Measurements from ENCODE around the gene NEGR1.
"Not testable (repeated sequence)": the region's sequence is repeated elsewhere in the genome, so short reads cannot be mapped to it uniquely, and the experiment has no call there.

The NEGR1 gene

DNA sequence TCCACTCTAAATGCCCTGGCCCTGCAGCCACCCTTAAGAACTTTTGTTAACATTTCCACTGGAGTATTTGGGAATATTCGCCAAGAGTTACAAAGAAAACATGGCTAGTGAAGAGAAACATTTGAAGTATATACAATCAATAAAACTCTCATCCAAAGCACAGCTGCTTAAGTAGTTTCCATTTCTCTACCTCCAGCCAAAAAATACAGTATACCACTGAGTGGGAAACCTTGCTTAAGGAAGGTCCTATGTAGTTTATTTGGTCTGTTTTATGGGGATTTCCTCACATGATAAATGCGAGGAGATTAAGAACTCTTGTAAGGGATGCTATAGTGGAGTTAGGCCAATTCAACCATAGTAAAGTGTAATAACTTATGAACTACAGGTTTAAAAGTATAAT is 382.5 kb downstream of the NEGR1 start:
- no peak for ATAC-seq (ENCODE audit: low read depth)
- Mint-ChIP-seq H3K4me1 (no peaks in the 10 kb centered on the region), H3K27ac (no peak overlapping the region), H3K27me3 (no peaks in the 10 kb centered on the region), H3K9me3 (peaks cover 2% of the 10 kb centered on the region), H3K4me3 (no peak overlapping the region), H3K36me3 (no peaks in the 10 kb centered on the region)
- DNase-seq (ENCODE audit: low spot score in 2 of 2) = no peak

- not testable (repeated sequence) for H3K4me3 Mint-ChIP-seq; ATAC-seq (ENCODE audit: low read depth); H3K27me3 Mint-ChIP-seq; H3K36me3 Mint-ChIP-seq; H3K9me3 Mint-ChIP-seq; H3K27ac Mint-ChIP-seq; H3K4me1 Mint-ChIP-seq; DNase-seq (ENCODE audit: low spot score in 2 of 2)
Measured at GRCh38 chr1:71888166-71888565, 394.2 kb downstream of the NEGR1 start.

GRCh38 chr1:71885171-71885570 is 397.2 kb downstream of the NEGR1 start:
- H3K27ac Mint-ChIP-seq = no peak overlapping the region
- H3K4me3 Mint-ChIP-seq = no peak overlapping the region
- H3K27me3 Mint-ChIP-seq = no peaks in the 10 kb centered on the region
- H3K36me3 Mint-ChIP-seq = no peaks in the 10 kb centered on the region
- ATAC-seq (ENCODE audit: low read depth) (no peak), DNase-seq (ENCODE audit: low spot score in 2 of 2) (no peak)
- H3K9me3 Mint-ChIP-seq = peaks cover 1% of the 10 kb centered on the region
- H3K4me1 Mint-ChIP-seq = no peaks in the 10 kb centered on the region

DNA sequence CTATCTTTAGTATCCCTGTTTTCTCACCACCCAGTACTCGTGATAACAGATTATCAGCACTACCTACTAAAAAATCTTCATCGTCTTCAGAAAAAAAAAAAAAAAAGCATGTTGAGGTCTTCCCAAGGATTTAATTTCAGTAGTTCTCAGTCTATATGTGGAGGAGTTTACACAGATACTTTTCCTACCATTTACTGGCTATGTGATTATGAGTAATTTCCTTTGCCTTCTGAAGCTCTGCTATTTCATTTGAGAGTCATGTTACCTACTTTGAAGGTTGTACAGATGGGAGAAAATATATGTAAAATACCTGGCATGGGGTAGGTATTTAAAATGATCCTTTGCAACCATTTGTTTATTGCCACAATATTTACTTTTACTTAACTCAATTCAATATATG is 399.7 kb downstream of the NEGR1 start:
- DNase-seq (ENCODE audit: low spot score in 2 of 2) = no peak
- no peaks in the 10 kb centered on the region for H3K4me1 Mint-ChIP-seq
- no peak for ATAC-seq (ENCODE audit: low read depth)
- no peaks in the 10 kb centered on the region for H3K36me3 Mint-ChIP-seq
- H3K9me3 Mint-ChIP-seq = peaks cover 1% of the 10 kb centered on the region
- no peak overlapping the region for H3K4me3 Mint-ChIP-seq
- H3K27ac Mint-ChIP-seq = no peak overlapping the region
- H3K27me3 Mint-ChIP-seq = no peaks in the 10 kb centered on the region

- no peaks in the 10 kb centered on the region for H3K36me3 Mint-ChIP-seq
- H3K4me3 Mint-ChIP-seq = no peak overlapping the region
- ATAC-seq (ENCODE audit: low read depth) = no peak
- no peak for DNase-seq (ENCODE audit: low spot score in 2 of 2)
- H3K27me3 Mint-ChIP-seq = no peaks in the 10 kb centered on the region
- no peak overlapping the region for H3K27ac Mint-ChIP-seq
- peaks cover 1% of the 10 kb centered on the region for H3K9me3 Mint-ChIP-seq
- no peaks in the 10 kb centered on the region for H3K4me1 Mint-ChIP-seq
Measured at GRCh38 chr1:71882226-71882625, 400.1 kb downstream of the NEGR1 start.

GRCh38 chr1:71881611-71882010 is 400.7 kb downstream of the NEGR1 start:
- ATAC-seq (ENCODE audit: low read depth) (no peak), DNase-seq (ENCODE audit: low spot score in 2 of 2) (no peak)
- Mint-ChIP-seq H3K9me3 (peaks cover 1% of the 10 kb centered on the region), H3K4me3 (no peak overlapping the region), H3K27ac (no peak overlapping the region), H3K36me3 (no peaks in the 10 kb centered on the region), H3K4me1 (no peaks in the 10 kb centered on the region), H3K27me3 (no peaks in the 10 kb centered on the region)

GRCh38 chr1:71869326-71869725 is 413.0 kb downstream of the NEGR1 start:
- Mint-ChIP-seq H3K4me3 (no peak overlapping the region), H3K4me1 (no peaks in the 10 kb centered on the region), H3K9me3 (peaks cover 2% of the 10 kb centered on the region), H3K27me3 (no peaks in the 10 kb centered on the region), H3K36me3 (no peaks in the 10 kb centered on the region), H3K27ac (no peak overlapping the region)
- no peak for DNase-seq (ENCODE audit: low spot score in 2 of 2)
- no peak for ATAC-seq (ENCODE audit: low read depth)

GRCh38 chr1:71862756-71863155 is 419.6 kb downstream of the NEGR1 start:
- H3K9me3 Mint-ChIP-seq = peaks cover 6% of the 10 kb centered on the region
- H3K27me3 Mint-ChIP-seq = no peaks in the 10 kb centered on the region
- H3K36me3 Mint-ChIP-seq = no peaks in the 10 kb centered on the region
- no peak overlapping the region for H3K27ac Mint-ChIP-seq
- no peak for DNase-seq (ENCODE audit: low spot score in 2 of 2)
- ATAC-seq (ENCODE audit: low read depth) = no peak
- H3K4me1 Mint-ChIP-seq = no peaks in the 10 kb centered on the region
- H3K4me3 Mint-ChIP-seq = no peak overlapping the region

DNA sequence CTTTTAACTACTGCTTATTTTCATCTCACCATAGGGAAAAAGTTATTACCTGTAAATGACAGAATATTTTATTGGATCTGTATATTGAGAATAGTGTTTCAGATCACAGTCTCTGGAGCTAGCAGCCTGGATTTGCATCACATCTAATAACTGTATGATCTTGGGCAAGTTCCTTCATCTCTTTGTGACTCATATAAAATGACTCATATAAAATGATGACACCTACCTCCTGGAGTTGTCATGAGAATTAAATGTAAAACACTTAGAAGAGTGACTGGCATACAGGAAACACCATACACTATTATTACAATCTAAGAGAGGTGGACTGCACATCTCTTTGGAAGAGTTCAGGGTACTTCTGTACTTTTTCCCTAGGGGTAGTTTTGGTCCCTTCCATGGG is 421.3 kb downstream of the NEGR1 start:
- Mint-ChIP-seq H3K4me1 (no peaks in the 10 kb centered on the region), H3K27ac (no peak overlapping the region), H3K4me3 (no peak overlapping the region), H3K27me3 (no peaks in the 10 kb centered on the region), H3K9me3 (peaks cover 6% of the 10 kb centered on the region), H3K36me3 (no peaks in the 10 kb centered on the region)
- ATAC-seq (ENCODE audit: low read depth) = no peak
- no peak for DNase-seq (ENCODE audit: low spot score in 2 of 2)

DNA sequence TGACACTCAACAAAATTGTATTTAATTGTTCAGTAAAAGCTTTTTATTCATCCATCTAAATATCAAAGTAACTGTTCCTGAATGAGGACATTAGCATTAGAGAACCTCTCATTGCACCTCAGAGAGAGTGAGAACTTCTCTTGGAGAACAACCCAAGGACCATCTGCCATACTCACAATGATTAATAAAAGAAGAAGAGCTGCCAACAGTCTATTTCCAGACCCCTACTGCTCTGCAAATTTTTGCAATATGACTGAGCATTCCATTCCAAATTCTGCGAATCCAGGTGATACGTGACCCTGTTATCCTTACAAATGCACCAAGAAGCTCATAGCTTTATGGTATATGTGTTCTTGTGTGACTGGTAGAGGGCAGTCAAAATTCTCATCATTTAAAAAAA is 422.5 kb downstream of the NEGR1 start:
- ATAC-seq (ENCODE audit: low read depth) = no peak
- Mint-ChIP-seq H3K4me3 (no peak overlapping the region), H3K27me3 (no peaks in the 10 kb centered on the region), H3K36me3 (no peaks in the 10 kb centered on the region), H3K4me1 (no peaks in the 10 kb centered on the region), H3K27ac (no peak overlapping the region), H3K9me3 (peaks cover 6% of the 10 kb centered on the region)
- DNase-seq (ENCODE audit: low spot score in 2 of 2) = no peak

DNA sequence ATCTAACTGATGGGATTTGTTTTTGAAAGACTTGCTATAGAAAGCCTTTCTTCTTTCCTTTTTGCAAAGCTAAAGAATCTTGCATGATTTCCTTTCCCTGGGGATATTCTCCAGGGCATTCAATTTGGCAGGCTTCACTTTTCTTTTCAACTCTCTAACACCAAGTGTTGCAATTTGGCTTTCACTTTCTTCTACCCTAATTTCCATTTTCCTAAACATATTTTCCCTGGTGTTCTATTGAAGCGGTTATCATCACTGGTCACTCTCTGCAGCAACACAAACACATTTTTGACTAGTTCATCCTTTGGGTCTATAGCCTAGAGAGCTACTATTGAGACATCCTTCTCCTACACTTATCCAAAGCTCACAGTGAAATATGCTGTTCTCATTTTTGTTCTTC is 424.5 kb downstream of the NEGR1 start:
- Mint-ChIP-seq H3K9me3 (peaks cover 4% of the 10 kb centered on the region), H3K4me1 (no peaks in the 10 kb centered on the region), H3K36me3 (no peaks in the 10 kb centered on the region), H3K4me3 (no peak overlapping the region), H3K27me3 (no peaks in the 10 kb centered on the region), H3K27ac (no peak overlapping the region)
- DNase-seq (ENCODE audit: low spot score in 2 of 2) = no peak
- no peak for ATAC-seq (ENCODE audit: low read depth)

GRCh38 chr1:71853360-71853759 is 429.0 kb downstream of the NEGR1 start:
- DNase-seq (ENCODE audit: low spot score in 2 of 2) (no peak), ATAC-seq (ENCODE audit: low read depth) (no peak)
- Mint-ChIP-seq H3K4me3 (no peak overlapping the region), H3K27me3 (no peaks in the 10 kb centered on the region), H3K27ac (no peak overlapping the region), H3K36me3 (no peaks in the 10 kb centered on the region), H3K9me3 (peaks cover 2% of the 10 kb centered on the region), H3K4me1 (no peaks in the 10 kb centered on the region)

- Mint-ChIP-seq H3K27me3 (no peaks in the 10 kb centered on the region), H3K4me1 (no peaks in the 10 kb centered on the region), H3K9me3 (peaks cover 2% of the 10 kb centered on the region), H3K36me3 (no peaks in the 10 kb centered on the region), H3K4me3 (no peak overlapping the region), H3K27ac (no peak overlapping the region)
- DNase-seq (ENCODE audit: low spot score in 2 of 2) (no peak), ATAC-seq (ENCODE audit: low read depth) (no peak)
Measured at GRCh38 chr1:71850936-71851335, 431.4 kb downstream of the NEGR1 start.

- Mint-ChIP-seq H3K4me3 (no peak overlapping the region), H3K4me1 (no peaks in the 10 kb centered on the region), H3K9me3 (peaks cover 2% of the 10 kb centered on the region), H3K36me3 (no peaks in the 10 kb centered on the region), H3K27me3 (no peaks in the 10 kb centered on the region), H3K27ac (no peak overlapping the region)
- ATAC-seq (ENCODE audit: low read depth) (no peak), DNase-seq (ENCODE audit: low spot score in 2 of 2) (no peak)
Measured at GRCh38 chr1:71850515-71850914, 431.8 kb downstream of the NEGR1 start.

DNA sequence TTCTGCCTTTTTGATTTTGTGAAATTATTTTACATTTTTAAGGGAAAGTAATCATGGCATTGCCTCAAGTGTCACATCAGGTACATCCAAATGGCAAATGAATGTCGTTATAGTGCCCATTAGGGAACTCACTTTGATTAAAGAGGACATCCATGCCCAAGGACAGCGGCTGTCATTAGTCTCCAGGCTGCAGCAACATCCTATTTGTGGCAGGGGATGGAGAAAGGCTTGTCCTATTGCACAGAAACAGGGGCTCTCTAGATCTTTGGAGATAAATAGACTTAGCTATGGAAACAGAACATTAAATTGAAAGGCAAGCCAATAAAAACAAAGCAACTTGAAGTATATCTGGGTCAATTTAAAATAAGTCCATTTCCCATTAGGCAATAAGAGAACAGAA is 439.3 kb downstream of the NEGR1 start:
- Mint-ChIP-seq H3K4me1 (no peaks in the 10 kb centered on the region), H3K9me3 (no peaks in the 10 kb centered on the region), H3K27me3 (no peaks in the 10 kb centered on the region), H3K27ac (no peak overlapping the region), H3K36me3 (no peaks in the 10 kb centered on the region), H3K4me3 (no peak overlapping the region)
- DNase-seq (ENCODE audit: low spot score in 2 of 2) (no peak), ATAC-seq (ENCODE audit: low read depth) (no peak)

DNA sequence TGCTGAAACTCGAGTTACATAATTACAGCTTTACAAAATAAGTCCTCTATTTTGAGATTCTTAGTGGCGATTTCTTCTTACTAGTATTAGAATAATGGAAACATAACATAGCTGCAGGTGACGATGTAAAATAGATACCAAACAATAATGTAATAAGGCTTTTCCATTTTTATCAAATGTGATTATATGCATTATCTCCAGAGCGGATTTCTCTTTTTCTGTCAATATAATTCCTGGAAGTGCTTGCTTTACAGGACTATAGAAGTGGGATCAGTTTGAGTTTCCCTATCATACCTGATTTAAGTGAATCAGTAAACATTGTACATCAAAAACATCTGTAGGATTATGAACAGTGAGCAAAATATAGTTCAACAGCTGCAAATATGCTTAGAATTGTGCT is 442.5 kb downstream of the NEGR1 start:
- Mint-ChIP-seq H3K27ac (no peak overlapping the region), H3K4me1 (no peaks in the 10 kb centered on the region), H3K9me3 (peaks cover 2% of the 10 kb centered on the region), H3K27me3 (no peaks in the 10 kb centered on the region), H3K4me3 (no peak overlapping the region), H3K36me3 (no peaks in the 10 kb centered on the region)
- DNase-seq (ENCODE audit: low spot score in 2 of 2) (no peak), ATAC-seq (ENCODE audit: low read depth) (no peak)

Data from memory B cell (primary cell).